Suprapubic skin (tissue), 4 donors: Measurements from ENCODE around the gene SMAD5. TPM values are rescaled to one million over a fixed set of nuclear protein-coding genes. Genes with fewer than 3 reads are reported as not detected.
A peak's percentile ranks its signal among the peaks of the same experiment; 100 is the strongest.

Experiments
- DNase-seq, 2 donors: peaks; one replicate each; pipeline ENCODE4 v3.0.0-alpha.2; 2019; ENCODE audit warnings: low spot score in 2 of 2
- H3K27ac ChIP-seq: fragments of 200-600 bp; sonication (generic); one replicate; pipeline ENCODE4 v1.5.1; 2019
- H3K27me3 ChIP-seq: fragments of 200-600 bp; sonication (generic); one replicate; pipeline ENCODE4 v1.5.1; 2019
- H3K36me3 ChIP-seq: fragments of 200-600 bp; sonication (generic); one replicate; pipeline ENCODE4 v1.5.1; 2019
- H3K4me1 ChIP-seq: fragments of 200-600 bp; sonication (generic); one replicate; pipeline ENCODE4 v1.5.1; 2019
- H3K4me3 ChIP-seq: fragments of 200-600 bp; sonication (generic); one replicate; pipeline ENCODE4 v1.5.1; 2019; ENCODE audit warnings: mild to moderate bottlenecking
- H3K9me3 ChIP-seq: fragments of 200-600 bp; sonication (generic); one replicate; pipeline ENCODE4 v1.5.1; 2019
- CTCF ChIP-seq, 2 donors: fragments of 200-600 bp in 1 of 2; fragments of 450-650 bp in 1 of 2; sonication (generic) in 1 of 2; IDR thresholded peaks; one replicate each; pipeline ENCODE4 v1.5.1; 2016 to 2019; ENCODE audit warnings: antibody characterized with exemption in 2 of 2, mild to moderate bottlenecking in 1 of 2, moderate library complexity in 1 of 2
- EP300 ChIP-seq: sonication (generic); formaldehyde crosslinking; IDR thresholded peaks from one replicate; pipeline ENCODE4 v1.6.1; 2017; ENCODE audit warnings: antibody characterized with exemption
- POLR2A ChIP-seq, 2 donors: fragments of 450-650 bp; IDR thresholded peaks; one replicate each; pipeline ENCODE4 v1.6.1; 2017; ENCODE audit warnings: antibody characterized with exemption in 2 of 2, mild to moderate bottlenecking in 2 of 2, moderate library complexity in 2 of 2
- POLR2AphosphoS5 ChIP-seq, 3 donors: sonication (generic); formaldehyde crosslinking; IDR thresholded peaks; one replicate each; pipeline ENCODE4 v1.6.1; 2017; ENCODE audit warnings: antibody characterized with exemption in 3 of 3
- WGBS: methylation state at CpG from one replicate; pipeline ENCODE4 v1.1.5; 2018; 5-methylcytosine and 5-hydroxymethylcytosine counted together
- total RNA-seq, 4 donors: library from RNA; depleted of rRNA; stranded (reverse); fragments of >200 nt; gene quantifications; one replicate each; pipeline ENCODE4 v1.1.0, GENCODE V29; 2016

The SMAD5 gene
- total RNA-seq, 4 donors from 2014 or later, result 63.3 to 119 (median 74.9) TPM

GRCh38 chr5:136210259-136210658 is 77.6 kb downstream of the SMAD5 start:
- TF ChIP-seq POLR2A (IDR thresholded peaks at IDR 0.05) (no peak), CTCF (IDR thresholded peaks at IDR 0.05) (no peak), POLR2AphosphoS5 (IDR thresholded peaks at IDR 0.05) (no peak), EP300 (no peak)
- DNase-seq, result no peak
- Histone ChIP-seq H3K4me3 (no peak overlapping the region), H3K36me3 (no peaks in the 10 kb centered on the region), H3K27ac (no peak overlapping the region), H3K27me3 (peaks cover 26% of the 10 kb centered on the region), H3K9me3 (no peaks in the 10 kb centered on the region), H3K4me1 (no peaks in the 10 kb centered on the region)
- 80% methylated on average over 4 of the region's 4 CpGs for WGBS

- Histone ChIP-seq H3K27ac (no peak overlapping the region), H3K27me3 (peaks cover 26% of the 10 kb centered on the region), H3K4me1 (no peaks in the 10 kb centered on the region), H3K36me3 (no peaks in the 10 kb centered on the region), H3K4me3 (no peak overlapping the region), H3K9me3 (no peaks in the 10 kb centered on the region)
- DNase-seq, result no peak
- TF ChIP-seq CTCF (IDR thresholded peaks at IDR 0.05) (no peak), POLR2A (IDR thresholded peaks at IDR 0.05) (no peak), EP300 (no peak), POLR2AphosphoS5 (IDR thresholded peaks at IDR 0.05) (no peak)
- WGBS, result 73% methylated on average over 10 of the region's 10 CpGs
Measured at GRCh38 chr5:136211282-136212040, 78.8 kb downstream of the SMAD5 start.

- H3K27ac ChIP-seq, result no peak overlapping the region
- peaks cover 26% of the 10 kb centered on the region for H3K27me3 ChIP-seq
- no peaks in the 10 kb centered on the region for H3K9me3 ChIP-seq
- TF ChIP-seq CTCF (IDR thresholded peaks at IDR 0.05), result peak; percentile 55 to 84
- TF ChIP-seq POLR2A (IDR thresholded peaks at IDR 0.05), result no peak
- TF ChIP-seq EP300, result no peak
- TF ChIP-seq POLR2AphosphoS5 (IDR thresholded peaks at IDR 0.05), result no peak
- H3K4me1 ChIP-seq, result no peaks in the 10 kb centered on the region
- no peaks in the 10 kb centered on the region for H3K36me3 ChIP-seq
- DNase-seq, result peak in 1 of 2 donors; percentile 71
- no peak overlapping the region for H3K4me3 ChIP-seq
- 37% methylated on average over 10 of the region's 10 CpGs for WGBS
Measured at GRCh38 chr5:136212252-136212721, 79.6 kb downstream of the SMAD5 start.

- H3K27ac ChIP-seq, result no peak overlapping the region
- H3K4me3 ChIP-seq, result no peak overlapping the region
- TF ChIP-seq EP300 (no peak), CTCF (IDR thresholded peaks at IDR 0.05) (no peak), POLR2A (IDR thresholded peaks at IDR 0.05) (no peak), POLR2AphosphoS5 (IDR thresholded peaks at IDR 0.05) (no peak)
- peaks cover 26% of the 10 kb centered on the region for H3K27me3 ChIP-seq
- no peaks in the 10 kb centered on the region for H3K36me3 ChIP-seq
- 47% methylated on average over 9 of the region's 9 CpGs for WGBS
- no peaks in the 10 kb centered on the region for H3K9me3 ChIP-seq
- H3K4me1 ChIP-seq, result no peaks in the 10 kb centered on the region
- no peak for DNase-seq
Measured at GRCh38 chr5:136213919-136214493, 81.4 kb downstream of the SMAD5 start.

- Histone ChIP-seq H3K9me3 (no peaks in the 10 kb centered on the region), H3K36me3 (no peaks in the 10 kb centered on the region)
Measured at GRCh38 chr5:136215812-136216211, 83.2 kb downstream of the SMAD5 start.

More at GRCh38 chr5:136215812-136216211, 83.2 kb downstream of the SMAD5 start:
- no peak overlapping the region for H3K27ac ChIP-seq
- peaks cover 23% of the 10 kb centered on the region for H3K27me3 ChIP-seq
- no peaks in the 10 kb centered on the region for H3K4me1 ChIP-seq
- no peak overlapping the region for H3K4me3 ChIP-seq
- TF ChIP-seq POLR2A (IDR thresholded peaks at IDR 0.05), result no peak
- TF ChIP-seq POLR2AphosphoS5 (IDR thresholded peaks at IDR 0.05), result no peak
- TF ChIP-seq CTCF (IDR thresholded peaks at IDR 0.05), result no peak
- no peak for TF ChIP-seq EP300
- 93% methylated on average over 4 of the region's 4 CpGs for WGBS
- DNase-seq, result no peak
